GM19023 (cell line): ENCODE data around the gene METTL6.
"Not testable (repeated sequence)": the region's sequence is repeated elsewhere in the genome, so short reads cannot be mapped to it uniquely, and the experiment has no call there.

Experiments used
- ATAC-seq: cut with Tn5 transposase; IDR thresholded peaks from one replicate; pipeline ENCODE4 v1.9.1; 2021; ENCODE audit warnings: mild to moderate bottlenecking, moderate library complexity; ENCODE audit not compliant: unreplicated experiment

The METTL6 gene

DNA sequence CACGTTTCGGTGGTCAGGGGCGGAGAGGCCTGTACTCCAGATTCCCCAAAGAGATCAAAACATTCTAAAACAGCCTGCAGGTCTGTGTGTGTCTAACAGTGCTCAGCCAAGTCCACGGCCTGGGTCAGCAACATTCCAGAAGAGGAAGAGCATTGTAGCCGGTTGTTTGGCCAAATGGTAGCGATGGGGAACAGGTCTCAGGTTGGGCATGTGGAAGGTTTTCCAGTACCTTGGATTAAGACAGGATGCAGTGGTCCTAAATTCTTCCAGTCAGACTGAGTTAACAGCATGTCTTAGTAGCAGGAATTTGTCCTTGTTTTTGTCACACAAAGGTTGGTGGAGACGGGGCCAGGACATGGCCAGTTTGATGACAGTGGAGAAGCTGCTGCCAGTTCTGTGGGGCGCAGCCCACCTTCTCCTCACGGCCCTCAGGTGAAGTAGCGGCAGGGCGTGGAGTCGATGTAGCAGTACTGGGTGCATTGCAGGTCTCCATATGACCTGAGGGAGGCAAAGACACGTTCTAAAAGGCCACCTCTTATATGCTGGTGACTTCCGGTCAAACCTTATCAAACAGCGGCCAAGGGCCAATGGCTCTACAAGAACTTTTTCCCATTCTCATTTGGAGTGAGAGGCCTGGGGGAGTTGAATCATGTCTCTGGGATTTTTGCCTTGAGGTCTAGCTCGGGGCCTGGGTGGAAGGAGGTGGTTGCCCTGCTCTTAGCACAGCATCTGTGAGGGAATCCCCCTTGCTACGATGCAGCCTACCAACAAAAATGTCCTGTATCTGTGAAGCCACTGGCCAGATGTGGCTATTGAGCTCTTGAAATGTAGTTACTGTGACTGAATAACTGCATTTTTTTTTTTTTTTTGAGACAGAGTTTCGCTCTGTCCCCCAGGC, 24.1 kb upstream of the METTL6 start:
- ATAC-seq = no peak

DNA sequence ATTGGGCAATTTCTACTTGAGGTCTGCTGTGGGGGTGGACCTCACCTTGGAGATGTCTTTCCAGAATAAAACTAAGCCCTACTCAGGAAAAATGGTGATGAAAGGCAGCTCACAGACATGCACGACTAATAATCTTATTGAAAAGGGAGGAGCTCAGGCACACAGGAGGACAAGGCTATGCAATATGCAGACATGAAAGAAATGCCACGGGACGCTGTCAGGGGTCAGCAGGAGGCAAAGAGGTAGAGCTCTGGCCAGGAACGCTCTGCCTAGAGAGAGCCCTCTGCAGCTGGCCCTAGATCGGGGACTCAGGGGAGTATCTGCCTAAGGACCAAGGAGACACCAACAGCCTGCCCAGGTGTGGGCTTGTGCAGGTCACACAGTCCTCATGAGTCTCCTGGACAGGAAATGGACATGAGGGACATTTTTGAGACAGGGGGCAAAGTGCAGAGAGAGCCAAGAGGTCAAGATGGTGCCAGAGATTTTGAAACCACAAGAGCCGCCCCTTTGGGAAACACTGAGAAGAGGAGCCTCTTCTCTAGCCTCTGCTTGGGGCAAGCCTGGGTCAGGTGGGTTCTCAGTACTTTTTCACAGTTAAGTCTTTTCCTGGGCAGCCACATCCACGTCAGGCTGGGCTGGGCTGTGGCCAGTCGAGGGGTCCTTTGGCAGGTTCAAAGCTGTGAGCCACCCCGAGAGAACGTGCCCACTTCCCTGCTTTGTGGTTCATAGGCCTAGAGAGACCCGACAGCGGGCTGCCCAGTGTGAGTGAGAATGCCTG, 23.3 kb upstream of the METTL6 start:
- ATAC-seq = no peak

DNA sequence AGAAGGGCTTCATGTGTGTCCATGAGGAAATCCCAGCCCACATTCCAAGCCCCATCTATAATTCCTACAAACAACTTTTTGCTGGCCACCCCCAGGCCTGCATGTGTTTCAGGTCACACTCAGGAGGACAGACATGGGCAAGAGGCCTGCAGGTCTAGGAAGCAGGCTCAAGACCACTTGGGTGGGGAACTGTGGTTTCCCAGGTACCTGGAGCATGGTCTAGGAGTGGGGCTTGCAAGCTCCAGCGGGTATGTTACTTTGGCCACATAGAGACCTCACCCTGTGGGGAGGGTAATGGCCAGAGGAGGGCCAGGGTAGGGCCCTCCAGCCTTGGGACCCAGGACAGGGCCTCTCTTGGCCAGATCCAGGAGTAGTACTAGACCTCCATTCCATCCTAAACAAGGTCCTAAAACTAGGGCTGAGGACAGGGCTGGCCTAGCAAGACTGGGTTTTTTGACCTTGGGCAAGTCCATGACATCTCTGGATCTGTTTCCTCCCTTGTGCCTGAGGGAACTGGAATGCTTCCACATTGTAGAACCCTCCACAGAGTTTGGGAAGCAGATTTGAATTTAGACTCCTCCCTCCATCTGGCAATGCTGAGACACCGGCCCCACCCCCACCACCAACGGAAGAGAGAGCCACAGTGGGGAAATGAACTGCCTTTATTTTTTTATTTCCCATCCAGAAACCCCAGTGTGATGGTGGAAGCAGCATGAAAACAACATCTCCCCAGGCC, 22.3 kb upstream of the METTL6 start:
- ATAC-seq = no peak

DNA sequence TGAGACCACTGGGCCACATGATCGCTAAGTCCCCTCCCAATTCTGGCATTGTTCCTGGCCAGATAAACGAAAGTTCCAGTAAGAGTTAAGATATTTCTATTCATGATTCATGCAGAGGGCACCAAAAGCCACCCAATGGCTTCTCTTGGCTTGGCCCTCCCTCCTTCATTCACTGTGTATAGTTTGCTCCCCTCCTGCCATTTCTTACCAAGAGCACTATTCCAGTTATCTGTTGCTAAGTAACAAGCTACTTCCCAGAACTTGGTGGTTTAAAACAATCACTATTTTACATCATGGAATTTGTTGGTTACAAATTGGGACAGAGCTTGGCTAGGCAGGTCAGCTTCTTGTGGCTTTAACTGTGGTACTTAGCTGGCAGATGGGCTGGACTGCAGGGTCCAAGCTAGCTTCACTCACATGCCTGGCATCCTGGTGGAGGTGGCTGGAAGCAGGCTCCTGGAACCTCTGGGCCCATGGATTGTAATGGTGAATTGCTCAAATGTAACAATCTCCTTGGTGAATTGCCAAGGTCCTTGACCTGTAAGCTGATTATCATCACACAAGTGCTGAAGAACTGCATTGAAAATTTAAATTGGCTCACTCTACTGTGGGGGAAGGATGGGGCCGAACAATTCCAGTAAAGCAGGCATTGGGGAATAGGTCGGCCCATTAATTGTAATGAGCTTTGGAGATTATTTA, 16.6 kb upstream of the METTL6 start:
- no peak for ATAC-seq

DNA sequence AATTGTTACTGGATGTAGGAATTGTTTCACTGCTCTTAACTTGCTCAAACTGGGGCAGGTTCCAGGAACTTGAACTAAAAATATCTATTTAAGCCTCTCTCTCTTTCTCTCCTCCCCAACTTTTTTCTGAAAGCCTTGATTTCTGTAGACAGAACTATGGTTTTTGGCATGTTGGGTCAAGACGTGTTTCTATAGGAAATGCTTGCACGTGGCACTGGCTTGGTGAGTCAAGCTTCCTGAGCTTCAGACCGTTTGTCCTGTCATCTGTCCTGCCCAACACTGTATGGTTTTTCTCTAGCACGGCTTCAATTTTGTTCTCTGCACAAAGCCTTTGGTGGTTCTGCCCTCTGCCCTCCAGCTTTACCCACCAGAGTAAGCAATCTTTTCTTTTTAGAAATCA, 13.5 kb upstream of the METTL6 start:
- ATAC-seq = no peak

DNA sequence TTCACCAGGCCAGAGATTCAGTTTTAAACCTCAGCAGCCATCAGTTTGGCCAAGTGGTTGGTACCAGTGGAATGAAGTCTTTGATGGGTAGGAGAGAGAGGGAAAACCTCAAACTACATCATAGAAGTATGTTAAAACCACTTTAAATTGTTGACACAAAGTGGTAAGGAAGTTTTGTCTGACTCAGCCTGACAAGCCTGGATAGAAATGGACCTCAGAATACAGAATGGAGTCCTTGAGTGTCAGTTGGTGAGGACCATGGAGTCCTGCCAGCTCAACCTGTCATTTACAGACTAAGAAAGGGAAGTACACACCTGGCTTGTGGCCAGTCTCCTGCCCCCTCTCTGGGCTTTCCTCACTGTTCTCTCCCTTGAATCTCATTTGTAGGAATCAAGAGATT, 12.1 kb upstream of the METTL6 start:
- no peak for ATAC-seq

DNA sequence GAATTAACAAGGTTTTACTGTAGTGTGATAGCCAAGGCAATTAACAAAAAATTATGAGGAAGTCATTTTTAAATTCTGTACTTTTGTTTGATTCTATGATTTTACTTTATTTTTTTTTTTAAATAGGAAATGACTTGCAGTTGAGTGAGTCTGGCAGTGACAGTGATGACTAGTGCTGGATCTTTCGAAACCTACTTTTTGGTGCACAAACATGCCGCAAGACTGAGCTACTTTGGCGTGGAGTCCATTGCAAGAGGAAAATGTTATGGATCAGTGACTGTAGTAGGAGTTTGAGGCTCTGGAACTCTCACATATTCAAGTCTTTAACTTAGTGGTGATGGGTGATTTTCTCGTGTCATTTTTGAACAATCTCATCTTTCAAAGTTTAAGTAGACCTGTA, 11.6 kb upstream of the METTL6 start:
- no peak for ATAC-seq

DNA sequence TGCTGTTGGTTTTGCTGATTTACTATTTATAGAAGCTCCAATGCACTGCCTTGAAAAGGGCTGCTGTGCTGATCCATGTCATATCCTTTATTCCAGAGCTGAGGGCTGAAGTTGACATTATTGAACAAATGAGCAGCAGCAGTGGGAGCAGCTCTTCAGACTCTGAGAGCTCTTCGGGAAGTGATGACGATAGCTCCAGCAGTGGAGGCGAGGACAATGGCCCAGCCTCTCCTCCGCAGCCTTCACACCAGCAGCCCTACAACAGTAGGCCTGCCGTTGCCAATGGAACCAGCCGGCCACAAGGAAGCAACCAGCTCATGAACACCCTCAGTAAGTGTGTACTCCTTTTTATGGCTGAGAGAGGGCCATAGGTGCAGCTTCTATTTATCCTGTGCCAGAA, 8.9 kb upstream of the METTL6 start:
- no peak for ATAC-seq

DNA sequence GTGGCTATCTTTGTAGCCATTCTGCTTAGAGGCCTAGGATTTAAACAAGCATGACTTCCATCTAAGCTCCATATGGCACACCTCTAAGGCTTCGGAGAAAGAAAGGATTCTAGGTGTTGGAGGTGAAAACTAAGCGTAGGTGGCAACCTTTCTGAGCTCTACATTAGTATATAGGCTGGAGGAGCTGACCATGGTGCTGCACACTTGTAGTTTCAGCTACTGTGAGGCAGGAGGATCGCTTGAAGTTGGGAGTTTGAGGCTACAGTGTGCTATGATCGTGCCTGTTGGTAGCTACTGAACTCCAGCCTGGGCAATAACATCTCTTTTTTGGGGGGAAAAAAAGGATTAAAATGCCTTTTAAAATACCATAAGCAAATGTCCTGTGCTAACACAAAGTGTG, 7.4 kb upstream of the METTL6 start:
- ATAC-seq = no peak

DNA sequence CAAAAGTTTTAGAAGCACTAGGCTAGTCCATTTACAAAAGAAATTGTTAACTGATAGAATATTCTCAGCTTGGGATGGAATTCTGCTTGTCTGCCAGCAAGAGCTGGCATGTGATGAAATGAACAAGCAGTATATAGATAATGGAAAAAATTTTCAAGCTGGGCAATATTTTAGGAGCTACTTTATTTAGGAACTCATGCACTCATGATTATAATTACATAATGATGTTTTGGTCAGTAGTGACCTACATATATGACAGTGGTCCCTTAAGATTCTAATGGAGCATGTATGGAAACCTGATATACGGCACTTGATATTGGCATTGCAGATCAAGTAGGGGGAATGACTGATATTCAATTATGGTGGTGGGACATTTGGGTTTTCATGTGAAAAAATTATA, 6.2 kb upstream of the METTL6 start:
- ATAC-seq = no peak

DNA sequence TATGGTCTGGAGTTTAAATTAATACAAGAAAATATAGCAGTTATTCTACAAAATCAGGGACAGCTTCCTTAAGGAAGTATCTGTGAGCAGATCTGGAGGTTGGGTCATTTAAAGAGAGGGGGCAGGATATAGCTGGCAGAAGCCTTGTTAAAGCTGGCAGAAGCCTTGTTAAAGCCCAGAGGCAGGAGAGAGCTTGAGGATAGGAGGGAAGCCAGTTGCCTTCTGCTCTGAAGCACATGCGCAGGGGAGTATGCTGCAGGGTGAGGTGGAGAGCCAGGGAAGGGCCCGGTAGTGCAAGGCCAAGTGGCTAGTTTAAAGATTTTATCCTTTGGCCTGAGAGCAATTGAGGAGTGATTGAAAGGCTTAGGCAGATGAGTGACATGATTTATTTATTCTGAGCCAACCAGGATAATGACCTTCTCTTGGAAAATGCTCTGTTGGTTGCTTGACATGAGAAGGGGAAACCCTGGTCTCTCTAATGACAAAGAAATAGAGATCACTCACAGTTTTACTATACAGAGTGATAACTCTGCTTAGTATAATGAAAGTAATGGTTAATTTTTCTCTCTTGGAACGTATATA, 4.0 kb upstream of the METTL6 start:
- no peak for ATAC-seq

DNA sequence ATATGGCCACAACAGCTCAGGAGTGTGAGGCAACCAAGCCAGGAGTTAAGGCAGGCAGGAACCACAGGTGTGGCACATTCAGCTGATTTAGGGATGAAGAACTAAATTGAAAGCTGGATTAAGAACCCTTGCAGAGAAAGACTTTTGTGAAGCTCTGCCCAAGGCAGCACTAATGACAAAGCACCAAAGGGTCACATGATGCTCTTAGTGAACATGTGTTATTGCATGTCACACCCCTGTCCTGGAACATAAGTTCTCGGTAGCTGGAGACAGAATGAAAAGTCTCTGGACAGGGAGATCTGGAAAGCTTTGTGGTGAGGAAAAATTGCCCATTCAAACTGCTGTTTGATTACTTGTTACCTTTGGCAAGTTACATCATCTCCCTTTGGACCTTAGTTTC, 3.3 kb upstream of the METTL6 start:
- no peak for ATAC-seq

DNA sequence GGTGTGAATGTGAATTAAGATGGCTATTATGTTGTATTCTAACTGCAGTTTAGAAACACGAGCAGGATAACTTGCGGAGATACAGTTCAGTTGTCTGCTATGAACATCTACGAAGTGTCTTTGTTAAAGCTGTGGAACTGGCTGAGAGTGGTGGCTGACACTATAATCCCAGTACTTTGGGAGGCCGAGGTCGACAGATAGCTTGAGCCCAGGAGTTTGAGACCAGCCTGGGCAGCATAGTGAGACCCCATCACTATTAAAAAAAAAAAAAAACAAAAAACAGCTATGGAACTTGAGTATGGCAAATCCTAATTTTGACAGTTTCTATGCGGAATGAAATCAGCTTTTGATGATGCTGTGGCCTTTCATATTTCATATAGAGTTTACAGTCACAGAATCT, 1.7 kb upstream of the METTL6 start:
- no peak for ATAC-seq

DNA sequence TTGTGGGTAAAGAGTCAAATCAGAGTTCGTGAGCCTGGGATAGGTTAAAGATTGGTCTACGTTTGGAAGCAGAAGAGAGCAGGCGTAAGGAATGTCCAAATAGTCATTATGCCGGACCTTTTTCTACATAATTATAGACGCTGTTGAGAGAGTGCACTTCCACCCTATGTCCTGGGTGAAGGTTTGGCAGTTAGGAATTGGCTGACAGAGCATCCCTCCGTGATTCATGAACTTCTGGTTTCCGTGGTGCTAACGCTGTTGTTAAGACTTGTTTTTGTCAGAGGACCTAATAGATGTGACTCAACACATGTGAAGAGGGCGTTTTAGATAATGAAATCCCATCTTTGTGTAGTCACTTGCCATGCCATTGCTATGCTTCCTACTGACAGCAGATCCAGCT, 1.2 kb upstream of the METTL6 start:
- no peak for ATAC-seq

DNA sequence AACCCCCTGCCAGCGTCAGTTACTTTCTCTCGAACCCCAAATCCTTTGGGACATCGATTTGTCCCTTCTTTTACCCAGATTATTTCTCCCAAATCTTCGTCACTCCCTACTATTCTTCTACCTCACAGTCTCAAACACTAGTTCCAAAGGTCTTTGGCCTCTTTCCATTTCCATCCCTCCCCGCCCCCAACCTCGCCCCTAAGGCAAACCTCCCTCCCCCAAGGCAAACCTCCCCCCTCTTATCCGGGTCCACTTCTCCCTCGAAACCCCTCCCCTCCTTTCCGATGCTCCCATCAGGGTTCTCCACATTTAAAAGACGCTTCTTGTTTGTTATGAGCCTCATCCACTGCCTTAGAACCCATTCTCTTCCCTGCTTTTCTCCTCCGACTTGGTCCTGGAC, 637 bp upstream of the METTL6 start:
- ATAC-seq = no peak

DNA sequence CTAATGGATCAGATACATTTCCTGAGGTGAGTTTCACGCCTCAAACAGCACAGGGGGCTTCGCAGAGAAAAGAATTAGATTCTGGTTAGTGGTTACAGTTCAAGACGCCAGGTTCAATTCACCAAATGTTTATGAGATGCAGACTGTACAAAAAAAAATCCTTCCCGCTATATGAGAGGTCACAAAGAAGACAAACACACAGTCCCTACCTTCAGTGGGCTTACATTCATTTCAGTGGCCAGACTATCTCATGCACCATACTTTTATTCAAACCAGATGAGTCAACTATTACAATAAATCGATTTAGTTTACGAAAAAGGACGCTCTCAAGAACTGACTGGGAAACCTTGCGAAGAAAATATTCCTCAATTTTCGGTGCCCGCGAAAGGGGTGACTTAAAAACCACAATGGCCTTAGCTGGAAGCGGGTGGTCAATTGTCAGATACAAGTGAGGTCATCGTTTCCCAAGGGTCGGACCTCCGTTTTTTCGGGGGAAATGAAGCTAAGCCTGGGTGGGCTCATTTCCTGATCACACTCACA, 695 bp downstream of the METTL6 start:
- ATAC-seq = peak; percentile 19

DNA sequence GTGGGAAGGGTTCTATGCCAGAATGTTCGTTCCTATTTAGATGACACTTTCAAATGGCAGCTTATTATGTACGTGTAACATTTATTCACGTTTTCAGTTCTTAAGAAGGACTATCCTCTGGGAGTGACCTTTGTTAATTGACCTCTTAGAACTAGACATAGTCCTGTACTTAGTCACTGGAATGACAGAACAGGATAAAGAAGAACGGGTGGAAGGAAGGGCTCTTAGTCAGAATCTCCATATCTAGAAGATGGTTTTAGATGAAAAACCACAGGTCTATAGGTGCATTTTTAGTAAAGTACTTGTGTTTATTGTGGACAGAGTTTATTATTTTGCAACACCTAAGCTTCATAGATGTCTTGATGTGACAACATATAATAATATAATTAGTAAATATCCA, 6.5 kb downstream of the METTL6 start:
- ATAC-seq = no peak

DNA sequence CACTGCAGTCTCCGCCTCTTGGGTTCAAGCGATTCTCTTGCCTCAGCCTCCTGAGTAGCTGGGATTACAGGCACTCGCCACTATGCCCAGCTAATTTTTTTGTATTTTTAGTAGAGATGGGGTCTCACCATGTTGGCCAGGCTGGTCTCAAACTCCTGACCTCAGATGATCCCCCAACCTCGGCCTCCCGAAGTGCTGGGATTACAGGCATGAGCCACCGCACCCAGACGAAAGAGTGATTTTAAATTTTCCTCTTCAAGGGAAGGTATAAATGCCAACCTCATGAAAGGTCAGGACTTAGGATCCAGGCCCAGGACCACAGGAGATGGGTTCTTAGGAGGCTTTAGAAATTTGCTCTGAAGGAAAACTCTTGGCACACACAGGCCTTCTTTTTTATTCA, 16.4 kb downstream of the METTL6 start:
- ATAC-seq = not testable (repeated sequence)

DNA sequence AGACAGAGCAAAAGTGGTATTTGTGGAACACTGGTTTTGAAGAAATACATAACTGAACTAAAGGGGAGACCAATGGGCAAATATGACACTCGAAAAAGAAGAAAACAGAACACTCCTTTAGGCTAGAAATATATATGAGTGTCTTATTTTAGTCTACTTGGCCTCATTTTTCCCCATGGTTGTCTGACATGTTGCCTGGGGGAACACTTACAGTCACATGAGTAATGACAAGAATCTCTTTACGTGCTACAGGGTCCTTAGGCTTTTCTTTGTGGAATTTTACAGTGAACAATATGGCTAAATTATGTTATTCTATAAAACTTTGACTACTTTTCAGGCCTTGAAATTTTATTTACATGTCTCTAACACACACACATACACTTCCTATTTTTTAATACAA, 17.6 kb downstream of the METTL6 start:
- ATAC-seq = no peak

DNA sequence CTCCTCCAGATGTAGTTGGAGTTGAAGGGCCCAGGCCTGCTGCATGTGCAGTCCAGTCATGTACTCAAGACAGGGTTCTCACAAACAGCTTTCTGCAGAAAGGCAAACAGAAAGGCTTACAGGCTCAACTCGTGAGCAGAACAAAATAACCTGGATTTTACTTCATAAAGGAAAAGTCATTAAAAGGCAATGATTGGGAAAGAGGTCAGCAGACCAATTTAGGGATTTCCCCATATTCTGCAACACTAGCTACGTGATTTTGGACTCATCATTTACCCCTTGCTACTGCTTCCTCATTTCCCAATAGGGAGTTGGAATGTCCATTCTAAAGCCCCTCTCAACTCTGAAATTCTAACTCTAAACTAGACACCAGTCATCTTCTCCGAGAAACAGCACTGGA, 18.1 kb downstream of the METTL6 start:
- ATAC-seq = no peak
